LNCAP (cell line): ENCODE results near the gene CFAP61.

Source experiments
- TF ChIP-seq, protein P1 (sequence below): fragments of 450-650 bp; IDR thresholded peaks from 2 replicates; pipeline ENCODE4 v1.5.1; 2017; ENCODE audit warnings: mild to moderate bottlenecking

The CFAP61 gene

GRCh38 chr20:20038586-20038985, 13.7 kb upstream of the CFAP61 start:
- TF ChIP-seq, protein P1, sequence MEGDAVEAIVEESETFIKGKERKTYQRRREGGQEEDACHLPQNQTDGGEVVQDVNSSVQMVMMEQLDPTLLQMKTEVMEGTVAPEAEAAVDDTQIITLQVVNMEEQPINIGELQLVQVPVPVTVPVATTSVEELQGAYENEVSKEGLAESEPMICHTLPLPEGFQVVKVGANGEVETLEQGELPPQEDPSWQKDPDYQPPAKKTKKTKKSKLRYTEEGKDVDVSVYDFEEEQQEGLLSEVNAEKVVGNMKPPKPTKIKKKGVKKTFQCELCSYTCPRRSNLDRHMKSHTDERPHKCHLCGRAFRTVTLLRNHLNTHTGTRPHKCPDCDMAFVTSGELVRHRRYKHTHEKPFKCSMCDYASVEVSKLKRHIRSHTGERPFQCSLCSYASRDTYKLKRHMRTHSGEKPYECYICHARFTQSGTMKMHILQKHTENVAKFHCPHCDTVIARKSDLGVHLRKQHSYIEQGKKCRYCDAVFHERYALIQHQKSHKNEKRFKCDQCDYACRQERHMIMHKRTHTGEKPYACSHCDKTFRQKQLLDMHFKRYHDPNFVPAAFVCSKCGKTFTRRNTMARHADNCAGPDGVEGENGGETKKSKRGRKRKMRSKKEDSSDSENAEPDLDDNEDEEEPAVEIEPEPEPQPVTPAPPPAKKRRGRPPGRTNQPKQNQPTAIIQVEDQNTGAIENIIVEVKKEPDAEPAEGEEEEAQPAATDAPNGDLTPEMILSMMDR: no peak

- TF ChIP-seq, protein P1: no peak
Measured at GRCh38 chr20:20039752-20040387, 12.5 kb upstream of the CFAP61 start.

DNA sequence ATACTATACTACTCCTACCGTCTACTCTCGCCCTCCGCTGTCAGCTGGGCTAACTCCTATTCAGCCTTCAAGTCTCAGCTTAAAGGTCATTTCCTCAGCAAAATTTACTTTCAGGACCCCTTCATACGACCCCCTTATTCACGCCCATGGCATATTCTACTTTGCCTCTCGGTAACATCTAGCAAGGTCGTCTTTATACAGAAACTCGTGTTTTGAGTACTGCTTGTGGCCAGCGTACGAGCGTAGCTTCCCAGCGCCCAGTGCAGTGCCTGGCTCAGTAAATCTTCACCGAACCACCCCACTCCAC, 612 bp upstream of the CFAP61 start:
- TF ChIP-seq, protein P1: no peak

GRCh38 chr20:20060234-20060998, 8.1 kb downstream of the CFAP61 start:
- TF ChIP-seq, protein P1: no peak

DNA sequence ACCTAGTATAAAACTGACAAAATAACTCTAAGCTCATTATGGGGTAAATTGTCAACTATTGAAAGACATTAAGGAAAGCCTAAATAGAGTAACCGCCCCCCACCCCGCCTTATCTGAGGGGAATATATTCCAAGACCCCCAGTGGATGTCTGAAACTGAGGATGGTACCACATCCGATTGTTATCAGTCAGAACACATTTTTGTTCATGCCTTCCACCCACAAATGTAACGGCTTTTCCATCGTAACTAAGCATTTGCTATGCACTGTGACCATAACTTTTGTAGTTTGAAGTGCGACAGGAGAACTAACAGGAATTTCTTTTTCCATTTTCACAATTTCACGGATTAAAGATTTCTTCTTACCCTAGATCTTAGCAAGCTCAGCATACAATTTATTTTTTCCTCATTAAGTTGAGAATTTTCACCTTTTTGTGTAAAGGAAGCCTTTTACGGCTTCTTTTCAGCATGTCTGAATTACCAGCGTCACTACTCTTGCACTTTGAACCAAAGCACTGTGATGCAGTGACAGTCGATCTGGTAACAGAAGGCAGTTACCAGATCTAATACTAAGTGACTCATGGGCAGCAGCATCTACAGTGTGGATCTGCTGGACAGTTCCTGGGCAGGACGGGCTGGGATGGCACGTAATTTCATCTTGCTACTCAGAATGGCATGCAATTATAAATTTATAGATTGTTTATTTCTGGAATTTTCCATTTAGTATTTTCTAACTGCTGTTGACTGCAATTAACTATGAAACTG, 11.8 kb downstream of the CFAP61 start:
- TF ChIP-seq, protein P1: no peak

DNA sequence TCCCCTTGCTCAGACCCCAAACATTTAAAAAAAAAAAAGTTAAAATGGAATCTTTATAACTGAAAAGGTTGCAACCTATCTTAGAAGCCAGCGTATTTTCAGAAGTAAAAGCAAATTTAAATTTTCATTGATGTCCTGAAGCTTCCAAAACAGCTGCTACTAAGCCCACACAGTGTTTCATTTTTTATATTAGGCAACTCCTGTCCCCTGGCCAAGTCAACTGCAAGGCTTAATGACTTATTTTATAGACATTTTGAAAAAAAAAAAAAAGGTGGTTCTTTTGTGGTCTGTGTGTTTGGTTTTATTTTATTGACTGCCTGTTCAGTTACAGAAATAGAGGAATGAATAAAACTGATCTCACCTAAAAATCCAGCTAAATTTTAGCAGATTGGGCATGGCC, 13.0 kb downstream of the CFAP61 start:
- TF ChIP-seq, protein P1: no peak

GRCh38 chr20:20070871-20071726, 18.8 kb downstream of the CFAP61 start:
- TF ChIP-seq, protein P1: no peak
